ENCODE data around the gene ANKRD2. TPM values are rescaled to one million over a fixed set of nuclear protein-coding genes. Genes with fewer than 3 reads are reported as not detected.

The ANKRD2 gene
- total RNA-seq, 4 donors from 2014 or later: 0.54 TPM; not detected in 3

DNA sequence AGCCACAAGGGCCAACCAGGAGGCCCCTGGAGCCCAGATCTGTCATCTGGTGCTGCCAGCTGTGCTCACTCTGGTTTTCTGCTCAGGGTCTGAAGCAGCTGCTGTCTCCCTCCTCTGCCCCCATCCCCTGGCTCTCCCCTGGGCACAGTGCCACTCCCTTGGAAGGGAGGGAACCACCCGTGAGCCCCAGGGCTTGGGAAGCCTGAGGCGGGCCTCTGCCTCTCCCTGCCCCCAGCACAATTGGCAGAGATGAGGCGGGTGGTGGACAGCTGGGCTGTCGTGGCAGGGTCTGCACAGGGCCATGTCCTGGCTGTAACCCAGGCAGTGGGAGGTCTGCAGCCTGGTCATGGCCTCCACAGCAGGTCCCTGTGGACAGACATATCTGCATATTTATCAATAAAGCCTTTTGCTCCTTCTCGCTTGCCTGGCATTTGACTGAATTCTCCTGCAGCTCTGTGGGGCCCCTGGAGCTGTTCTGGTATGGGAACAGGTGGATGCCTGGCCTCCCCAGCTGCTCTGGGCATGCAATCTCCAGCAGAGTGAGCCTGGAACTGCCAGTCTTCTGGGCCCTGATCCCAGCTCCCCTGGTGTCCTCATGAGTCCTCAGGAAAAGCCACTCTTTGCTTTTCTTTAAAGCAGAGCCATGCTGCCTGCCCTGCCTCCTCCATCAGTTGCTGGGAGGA is 1.6 kb upstream of the ANKRD2 start:
- no peak overlapping the region for H3K27ac ChIP-seq
- ATAC-seq: no peak
- no peaks in the 10 kb centered on the region for H3K27me3 ChIP-seq
- peaks cover 0 to 24% (median 8%) of the 10 kb centered on the region in 3 donors for H3K4me1 ChIP-seq
- H3K36me3 ChIP-seq: peaks cover 0 to 41% of the 10 kb centered on the region in 2 donors
- no peaks in the 10 kb centered on the region for H3K9me3 ChIP-seq
- H3K4me3 ChIP-seq: no peak overlapping the region
- WGBS, 2 donors (ENCODE audit: low coverage in 1 of 2): no CpG with 5 or more reads among the region's 5 CpGs
- TF ChIP-seq POLR2AphosphoS5 (IDR thresholded peaks at IDR 0.05) (no peak), EP300 (IDR thresholded peaks at IDR 0.05) (no peak), CTCF (IDR thresholded peaks at IDR 0.05) (no peak), POLR2A (IDR thresholded peaks at IDR 0.05) (no peak)

DNA sequence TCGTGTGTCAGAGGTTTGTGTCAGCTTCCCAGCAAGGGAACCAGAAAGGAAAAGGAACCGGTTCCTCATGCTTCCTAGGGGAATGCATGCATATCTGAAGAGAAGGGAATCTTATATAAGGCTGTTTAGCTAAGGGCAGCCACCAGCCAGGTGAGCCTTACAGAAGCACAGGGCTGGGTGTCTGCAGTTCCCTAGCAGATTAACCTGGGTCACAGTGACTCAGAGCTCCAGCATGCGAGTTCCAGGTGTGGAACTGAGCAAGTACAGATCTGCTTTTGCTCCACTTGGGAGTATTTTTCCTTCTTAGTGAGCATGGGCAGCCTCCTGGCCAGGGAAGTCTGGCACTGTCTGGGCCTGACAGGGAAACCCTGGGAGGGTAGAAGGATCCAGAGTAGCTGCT is 957 bp upstream of the ANKRD2 start:
- H3K9me3 ChIP-seq: no peaks in the 10 kb centered on the region
- H3K36me3 ChIP-seq: peaks cover 0 to 41% of the 10 kb centered on the region in 2 donors
- no peaks in the 10 kb centered on the region for H3K27me3 ChIP-seq
- ATAC-seq: no peak
- TF ChIP-seq POLR2A (IDR thresholded peaks at IDR 0.05): no peak
- no peak for TF ChIP-seq POLR2AphosphoS5 (IDR thresholded peaks at IDR 0.05)
- no peak for TF ChIP-seq CTCF (IDR thresholded peaks at IDR 0.05)
- TF ChIP-seq EP300 (IDR thresholded peaks at IDR 0.05): no peak
- no peak overlapping the region for H3K4me3 ChIP-seq
- 88% methylated on average over 2 of the region's 3 CpGs; no CpG with 5 or more reads in 1 of the 2 donors for WGBS, 2 donors (ENCODE audit: low coverage in 1 of 2)
- H3K4me1 ChIP-seq: peaks cover 0 to 24% (median 8%) of the 10 kb centered on the region in 3 donors
- peak overlapping the region in 1 of 4 donors; percentile 88 for H3K27ac ChIP-seq

- Histone ChIP-seq H3K36me3 (peaks cover 0 to 38% of the 10 kb centered on the region in 2 donors), H3K4me3 (no peak overlapping the region), H3K9me3 (no peaks in the 10 kb centered on the region), H3K27me3 (no peaks in the 10 kb centered on the region), H3K27ac (peak overlapping the region in 2 of 4 donors; percentile 62 to 88), H3K4me1 (peaks cover 0 to 24% (median 8%) of the 10 kb centered on the region in 3 donors)
- no peak for ATAC-seq
- TF ChIP-seq CTCF (IDR thresholded peaks at IDR 0.05) (no peak), POLR2AphosphoS5 (IDR thresholded peaks at IDR 0.05) (no peak), POLR2A (IDR thresholded peaks at IDR 0.05) (no peak), EP300 (IDR thresholded peaks at IDR 0.05) (no peak)
- 92% methylated on average over 2 of the region's 2 CpGs; no CpG with 5 or more reads in 1 of the 2 donors for WGBS, 2 donors (ENCODE audit: low coverage in 1 of 2)
Measured at GRCh38 chr10:97573021-97573420, 442 bp downstream of the ANKRD2 start.

GRCh38 chr10:97573672-97574071 is 1.1 kb downstream of the ANKRD2 start:
- Histone ChIP-seq H3K4me3 (no peak overlapping the region), H3K9me3 (no peaks in the 10 kb centered on the region), H3K36me3 (peaks cover 0 to 32% of the 10 kb centered on the region in 2 donors), H3K27ac (peak overlapping the region in 3 of 4 donors; percentile 52 to 88 (median 62)), H3K27me3 (no peaks in the 10 kb centered on the region), H3K4me1 (peaks cover 0 to 24% (median 8%) of the 10 kb centered on the region in 3 donors)
- no peak for ATAC-seq
- TF ChIP-seq EP300 (IDR thresholded peaks at IDR 0.05): no peak
- TF ChIP-seq POLR2A (IDR thresholded peaks at IDR 0.05): no peak
- no peak for TF ChIP-seq CTCF (IDR thresholded peaks at IDR 0.05)
- TF ChIP-seq POLR2AphosphoS5 (IDR thresholded peaks at IDR 0.05): no peak
- WGBS, 2 donors (ENCODE audit: low coverage in 1 of 2): 50 to 100% methylated on average over 1 to 2 of the region's 2 CpGs
